NOMO-1 (cell line): ENCODE results near the gene MIR17HG.
"Not testable (repeated sequence)": the region's sequence is repeated elsewhere in the genome, so short reads cannot be mapped to it uniquely, and the experiment has no call there.

Source experiments
- DNase-seq, 2 experiments: peaks; one replicate each; lab custom pipeline; 2025; ENCODE audit not compliant: unreplicated experiment in 2 of 2; lab: John Stamatoyannopoulos, UW

The MIR17HG gene

GRCh38 chr13:91346850-91347201 lies 661 bp upstream of the MIR17HG start:
- peak; percentile 65 to 87 for DNase-seq

- DNase-seq = peak in 1 of 2 experiments; percentile 81
These were observed 764 bp downstream of the MIR17HG start for GRCh38 chr13:91347996-91348905.

- DNase-seq = peak; percentile 96 to 97
These were observed 1.5 kb downstream of the MIR17HG start for GRCh38 chr13:91348906-91349435.

- DNase-seq = no peak
These were observed 2.8 kb downstream of the MIR17HG start for GRCh38 chr13:91349992-91350911.

- no peak for DNase-seq
These were observed 3.6 kb downstream of the MIR17HG start for GRCh38 chr13:91351123-91351522.

GRCh38 chr13:91351980-91352379 lies 4.5 kb downstream of the MIR17HG start:
- no peak for DNase-seq

GRCh38 chr13:91352891-91353290 lies 5.4 kb downstream of the MIR17HG start:
- DNase-seq = not testable (repeated sequence)

- no peak for DNase-seq
These were observed 6.0 kb downstream of the MIR17HG start for GRCh38 chr13:91353494-91353893.

- no peak for DNase-seq
These were observed 7.8 kb downstream of the MIR17HG start for GRCh38 chr13:91355099-91355825.

GRCh38 chr13:91355826-91356710 lies 8.6 kb downstream of the MIR17HG start:
- DNase-seq = no peak

- DNase-seq = no peak
These were observed 9.6 kb downstream of the MIR17HG start for GRCh38 chr13:91356919-91357612.

GRCh38 chr13:91357613-91358386 lies 10.3 kb downstream of the MIR17HG start:
- no peak for DNase-seq

- peak in 1 of 2 experiments; percentile 65 for DNase-seq
These were observed 10.9 kb downstream of the MIR17HG start for GRCh38 chr13:91358387-91358782.

GRCh38 chr13:91359111-91359510 lies 11.6 kb downstream of the MIR17HG start:
- no peak for DNase-seq

- no peak for DNase-seq
These were observed 12.1 kb downstream of the MIR17HG start for GRCh38 chr13:91359631-91360030.

- no peak for DNase-seq
These were observed 12.8 kb downstream of the MIR17HG start for GRCh38 chr13:91360246-91360751.

GRCh38 chr13:91361755-91362271 lies 14.3 kb downstream of the MIR17HG start:
- DNase-seq = no peak

- DNase-seq = no peak
These were observed 15.4 kb downstream of the MIR17HG start for GRCh38 chr13:91362908-91363307.
